Liver (tissue), 9 donors: Measurements from ENCODE around the gene BPTF. TPM values are rescaled to one million over a fixed set of nuclear protein-coding genes. Genes with fewer than 3 reads are reported as not detected.

Experiments
- DNase-seq: peaks from one replicate; pipeline ENCODE4 v3.0.0-alpha.2; 2017; ENCODE audit warnings: low spot score
- H3K27ac ChIP-seq, 2 donors: one replicate each; pipeline ENCODE4 v1.7.0; 2013; ENCODE audit warnings: inconsistent platforms in 2 of 2, low read length in 2 of 2, control low read depth in 1 of 2, low read depth in 1 of 2, mild to moderate bottlenecking in 1 of 2
- H3K27me3 ChIP-seq, 4 donors: one replicate each; pipeline versions ENCODE4 v1.6.1 to v1.7.0; 2013; ENCODE audit warnings: low read length in 3 of 4, inconsistent platforms in 1 of 4, mild to moderate bottlenecking in 1 of 4, moderate library complexity in 1 of 4; ENCODE audit not compliant: control insufficient read depth in 4 of 4, insufficient read depth in 4 of 4
- H3K36me3 ChIP-seq, 4 donors: one replicate each; pipeline versions ENCODE4 v1.6.1 to v1.7.0; 2013; ENCODE audit warnings: low read length in 3 of 4, mild to moderate bottlenecking in 3 of 4, low read depth in 1 of 4, moderate library complexity in 1 of 4; ENCODE audit not compliant: control insufficient read depth in 4 of 4, insufficient read depth in 3 of 4
- H3K4me1 ChIP-seq, 4 donors: one replicate each; pipeline versions ENCODE4 v1.6.1 to v1.7.0; 2013; ENCODE audit warnings: low read length in 3 of 4, mild to moderate bottlenecking in 3 of 4, moderate library complexity in 1 of 4; ENCODE audit not compliant: control insufficient read depth in 4 of 4, insufficient read depth in 4 of 4
- H3K4me3 ChIP-seq, 3 donors: one replicate each; pipeline versions ENCODE4 v1.6.1 to v1.7.0; 2013; ENCODE audit warnings: low read length in 3 of 3, control low read depth in 1 of 3, low read depth in 1 of 3, mild to moderate bottlenecking in 1 of 3
- H3K9ac ChIP-seq, 2 donors: one replicate each; pipeline ENCODE4 v1.7.0; 2013; ENCODE audit warnings: low read length in 2 of 2, mild to moderate bottlenecking in 2 of 2, moderate library complexity in 2 of 2, control low read depth in 1 of 2, low read depth in 1 of 2
- H3K9me3 ChIP-seq, 4 donors: one replicate each; pipeline versions ENCODE4 v1.6.1 to v1.7.0; 2013; ENCODE audit warnings: low read length in 3 of 4; ENCODE audit not compliant: control insufficient read depth in 4 of 4
- EGR1 ChIP-seq, 2 donors: IDR thresholded peaks; 2 replicates each; pipeline ENCODE4 v1.6.1; 2016 to 2018; ENCODE audit warnings: antibody characterized with exemption in 2 of 2, low read depth in 2 of 2
- FOXA1 ChIP-seq: IDR thresholded peaks from 2 replicates; pipeline ENCODE4 v1.6.1; 2016; ENCODE audit warnings: antibody characterized with exemption
- FOXA2 ChIP-seq: IDR thresholded peaks from 2 replicates; pipeline ENCODE4 v1.6.1; 2016; ENCODE audit warnings: antibody characterized with exemption
- GABPA ChIP-seq, 2 donors: IDR thresholded peaks in 1 of 2; conservative IDR thresholded peaks in 1 of 2; 2 replicates each; pipeline ENCODE4 v1.6.1; 2016; ENCODE audit warnings: antibody characterized with exemption in 2 of 2, mild to moderate bottlenecking in 1 of 2, moderate library complexity in 1 of 2
- HNF4A ChIP-seq, 2 donors: conservative IDR thresholded peaks; 2 replicates each; pipeline ENCODE4 v1.6.1; 2016; ENCODE audit warnings: antibody characterized with exemption in 2 of 2, mild to moderate bottlenecking in 2 of 2
- HNF4G ChIP-seq: IDR thresholded peaks from 2 replicates; pipeline ENCODE4 v1.6.1; 2016; ENCODE audit warnings: antibody characterized with exemption
- JUND ChIP-seq, 2 donors: IDR thresholded peaks; 2 replicates each; pipeline ENCODE4 v1.6.1; 2016; ENCODE audit warnings: antibody characterized with exemption in 2 of 2
- NR2F2 ChIP-seq: IDR thresholded peaks from 2 replicates; pipeline ENCODE4 v1.6.1; 2016; ENCODE audit warnings: antibody characterized with exemption
- RAD21 ChIP-seq, 2 donors: IDR thresholded peaks; 2 replicates each; pipeline ENCODE4 v1.6.1; 2016; ENCODE audit warnings: antibody characterized with exemption in 2 of 2, mild to moderate bottlenecking in 2 of 2
- RXRA ChIP-seq, 2 donors: IDR thresholded peaks; 2 replicates each; pipeline ENCODE4 v1.6.1; 2017 to 2018; ENCODE audit warnings: antibody characterized with exemption in 2 of 2, mild to moderate bottlenecking in 1 of 2
- SP1 ChIP-seq: IDR thresholded peaks from 2 replicates; pipeline ENCODE4 v1.6.1; 2018; ENCODE audit warnings: antibody characterized with exemption, mild to moderate bottlenecking
- TAF1 ChIP-seq: conservative IDR thresholded peaks from 2 replicates; pipeline ENCODE4 v1.6.1; 2016; ENCODE audit warnings: antibody characterized with exemption, mild to moderate bottlenecking
- YY1 ChIP-seq: IDR thresholded peaks from 2 replicates; pipeline ENCODE4 v1.6.1; 2016; ENCODE audit warnings: antibody characterized with exemption, mild to moderate bottlenecking
- WGBS: extraction: QIAGEN DNeasy Blood & Tissue Kit; methylation state at CpG from one replicate; pipeline ENCODE4 v1.1.7; 2013; 5-methylcytosine and 5-hydroxymethylcytosine counted together
- polyA plus RNA-seq, 2 donors: library from polyadenylated mRNA; stranded (reverse) in 1 of 2; unstranded in 1 of 2; fragments of 200-250 nt in 1 of 2; fragments of >200 nt in 1 of 2; fragmentation: Nextera tagmentation in 1 of 2; extraction: Ambion mirVana in 1 of 2; gene quantifications; one replicate each; pipeline versions ENCODE4 v1.2.1 to v1.2.3, GENCODE V29; 2013 to 2015
- total RNA-seq, 2 donors: library from RNA; depleted of rRNA; stranded (reverse); fragments of >200 nt; gene quantifications; one replicate each; pipeline ENCODE4 v1.2.3, GENCODE V29; 2014
- TF ChIP-seq, protein P1 (sequence below): IDR thresholded peaks from 2 replicates; pipeline ENCODE4 v1.6.1; 2016; ENCODE audit warnings: antibody characterized with exemption
- TF ChIP-seq, protein P2 (sequence below): fragments of 150-350 bp; IDR thresholded peaks from 2 replicates; pipeline ENCODE4 v1.5.1; 2017; ENCODE audit warnings: improper control_type of control experiment, low read depth, low read length; ENCODE audit not compliant: missing input control
- TF ChIP-seq, protein P3 (sequence below): IDR thresholded peaks from 2 replicates; pipeline ENCODE4 v1.6.1; 2016; ENCODE audit warnings: antibody characterized with exemption
- TF ChIP-seq, protein P4 (sequence below): IDR thresholded peaks from 2 replicates; pipeline ENCODE4 v1.6.1; 2016; ENCODE audit warnings: antibody characterized with exemption
- TF ChIP-seq, protein P5 (sequence below): IDR thresholded peaks from 2 replicates; pipeline ENCODE4 v1.6.1; 2016; ENCODE audit warnings: antibody characterized with exemption, mild to moderate bottlenecking
- donor health status: healthy.
- donor health status: healthy.
- donor health status: healthy.
- donor health status: healthy.
- donor health status: healthy.

The BPTF gene
- total and polyA plus RNA-seq, 4 donors = 8.1 to 51.7 (median 29.5) TPM

DNA sequence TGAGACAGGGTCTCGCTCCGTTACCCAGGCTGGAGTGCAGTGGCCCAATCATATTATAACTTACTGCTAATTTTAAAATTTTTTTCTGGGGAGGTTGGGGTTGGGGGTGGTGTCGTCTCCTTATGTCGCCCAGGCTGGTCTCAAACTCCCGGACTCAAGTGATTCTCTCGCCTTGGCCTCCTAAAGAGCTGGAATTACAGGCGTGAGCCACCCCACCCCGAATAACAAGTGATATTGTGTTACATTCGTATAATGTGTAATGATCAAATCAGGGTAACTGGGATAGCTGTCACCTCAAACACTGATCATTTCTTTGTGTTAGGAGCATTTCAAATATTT is 194.0 kb downstream of the BPTF start:
- TF ChIP-seq FOXA2 (no peak), EGR1 (IDR thresholded peaks at IDR 0.05; ENCODE audit: low read depth in 2 of 2) (no peak), HNF4G (no peak), NR2F2 (no peak), RXRA (IDR thresholded peaks at IDR 0.05) (no peak), JUND (IDR thresholded peaks at IDR 0.05) (no peak), FOXA1 (no peak), YY1 (no peak), HNF4A (conservative IDR thresholded peaks at IDR 0.05) (no peak), TAF1 (no peak), SP1 (no peak), RAD21 (IDR thresholded peaks at IDR 0.05) (no peak)
- TF ChIP-seq, protein P1, sequence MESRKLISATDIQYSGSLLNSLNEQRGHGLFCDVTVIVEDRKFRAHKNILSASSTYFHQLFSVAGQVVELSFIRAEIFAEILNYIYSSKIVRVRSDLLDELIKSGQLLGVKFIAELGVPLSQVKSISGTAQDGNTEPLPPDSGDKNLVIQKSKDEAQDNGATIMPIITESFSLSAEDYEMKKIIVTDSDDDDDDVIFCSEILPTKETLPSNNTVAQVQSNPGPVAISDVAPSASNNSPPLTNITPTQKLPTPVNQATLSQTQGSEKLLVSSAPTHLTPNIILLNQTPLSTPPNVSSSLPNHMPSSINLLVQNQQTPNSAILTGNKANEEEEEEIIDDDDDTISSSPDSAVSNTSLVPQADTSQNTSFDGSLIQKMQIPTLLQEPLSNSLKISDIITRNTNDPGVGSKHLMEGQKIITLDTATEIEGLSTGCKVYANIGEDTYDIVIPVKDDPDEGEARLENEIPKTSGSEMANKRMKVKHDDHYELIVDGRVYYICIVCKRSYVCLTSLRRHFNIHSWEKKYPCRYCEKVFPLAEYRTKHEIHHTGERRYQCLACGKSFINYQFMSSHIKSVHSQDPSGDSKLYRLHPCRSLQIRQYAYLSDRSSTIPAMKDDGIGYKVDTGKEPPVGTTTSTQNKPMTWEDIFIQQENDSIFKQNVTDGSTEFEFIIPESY = no peak
- TF ChIP-seq, protein P2, sequence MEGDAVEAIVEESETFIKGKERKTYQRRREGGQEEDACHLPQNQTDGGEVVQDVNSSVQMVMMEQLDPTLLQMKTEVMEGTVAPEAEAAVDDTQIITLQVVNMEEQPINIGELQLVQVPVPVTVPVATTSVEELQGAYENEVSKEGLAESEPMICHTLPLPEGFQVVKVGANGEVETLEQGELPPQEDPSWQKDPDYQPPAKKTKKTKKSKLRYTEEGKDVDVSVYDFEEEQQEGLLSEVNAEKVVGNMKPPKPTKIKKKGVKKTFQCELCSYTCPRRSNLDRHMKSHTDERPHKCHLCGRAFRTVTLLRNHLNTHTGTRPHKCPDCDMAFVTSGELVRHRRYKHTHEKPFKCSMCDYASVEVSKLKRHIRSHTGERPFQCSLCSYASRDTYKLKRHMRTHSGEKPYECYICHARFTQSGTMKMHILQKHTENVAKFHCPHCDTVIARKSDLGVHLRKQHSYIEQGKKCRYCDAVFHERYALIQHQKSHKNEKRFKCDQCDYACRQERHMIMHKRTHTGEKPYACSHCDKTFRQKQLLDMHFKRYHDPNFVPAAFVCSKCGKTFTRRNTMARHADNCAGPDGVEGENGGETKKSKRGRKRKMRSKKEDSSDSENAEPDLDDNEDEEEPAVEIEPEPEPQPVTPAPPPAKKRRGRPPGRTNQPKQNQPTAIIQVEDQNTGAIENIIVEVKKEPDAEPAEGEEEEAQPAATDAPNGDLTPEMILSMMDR = no peak
- TF ChIP-seq, protein P3, sequence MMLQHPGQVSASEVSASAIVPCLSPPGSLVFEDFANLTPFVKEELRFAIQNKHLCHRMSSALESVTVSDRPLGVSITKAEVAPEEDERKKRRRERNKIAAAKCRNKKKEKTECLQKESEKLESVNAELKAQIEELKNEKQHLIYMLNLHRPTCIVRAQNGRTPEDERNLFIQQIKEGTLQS = no peak
- TF ChIP-seq, protein P4, sequence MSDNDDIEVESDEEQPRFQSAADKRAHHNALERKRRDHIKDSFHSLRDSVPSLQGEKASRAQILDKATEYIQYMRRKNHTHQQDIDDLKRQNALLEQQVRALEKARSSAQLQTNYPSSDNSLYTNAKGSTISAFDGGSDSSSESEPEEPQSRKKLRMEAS = no peak
- Histone ChIP-seq H3K9ac (no peak overlapping the region), H3K4me1 (peaks cover 0 to 14% (median 7%) of the 10 kb centered on the region in 4 donors), H3K36me3 (no peaks in the 10 kb centered on the region), H3K9me3 (no peaks in the 10 kb centered on the region), H3K4me3 (no peak overlapping the region), H3K27ac (peak overlapping the region in 1 of 2 donors; percentile 11), H3K27me3 (no peaks in the 10 kb centered on the region)
- no peak for DNase-seq
- 66% methylated on average over 9 of the region's 9 CpGs for WGBS

DNA sequence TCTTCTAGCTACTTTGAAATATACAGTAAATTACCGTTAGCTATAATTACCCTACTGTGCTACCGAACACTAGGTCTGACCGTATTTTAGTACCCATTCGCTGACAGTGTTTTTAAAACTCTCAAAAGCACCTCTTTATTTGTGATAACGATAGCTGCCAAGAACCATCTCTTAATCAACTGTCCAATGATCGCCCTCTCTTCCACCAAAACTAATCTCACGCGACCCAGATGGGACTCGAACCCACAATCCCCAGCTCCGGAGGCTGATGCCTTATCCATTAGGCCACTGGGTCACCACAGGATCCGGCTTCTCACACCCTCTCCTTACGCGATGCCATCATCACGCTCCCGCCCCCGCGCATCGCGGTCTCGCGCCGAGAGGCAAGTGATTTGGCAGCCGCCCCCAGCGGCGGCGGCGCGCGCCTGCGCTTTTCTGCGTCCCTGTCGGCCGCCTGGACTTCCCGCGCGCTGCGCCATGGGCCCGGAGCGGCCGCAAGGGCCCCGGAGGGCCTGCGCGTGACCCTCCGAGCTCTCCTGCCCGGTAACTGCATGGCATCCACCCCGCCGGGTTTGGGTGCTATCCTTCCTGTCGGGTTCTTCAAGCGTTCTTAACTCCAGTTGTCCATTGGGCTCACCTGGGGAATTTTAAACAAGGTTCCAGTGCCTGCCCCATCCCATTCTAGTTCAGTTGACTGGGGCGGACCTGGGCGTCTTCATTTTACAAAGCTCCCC is 194.5 kb downstream of the BPTF start:
- peak overlapping the region; percentile 73 to 96 for H3K27ac ChIP-seq
- H3K27me3 ChIP-seq = no peaks in the 10 kb centered on the region
- H3K36me3 ChIP-seq = no peaks in the 10 kb centered on the region
- WGBS = under 1% methylated on average over 51 of the region's 51 CpGs
- peaks cover 0 to 14% (median 7%) of the 10 kb centered on the region in 4 donors for H3K4me1 ChIP-seq
- peak; percentile 100 for DNase-seq
- H3K9ac ChIP-seq = peak overlapping the region; percentile 73 to 88
- peak overlapping the region; percentile 64 to 69 (median 69) for H3K4me3 ChIP-seq
- no peaks in the 10 kb centered on the region for H3K9me3 ChIP-seq
- TF ChIP-seq, protein P3 = peak; percentile 100
- TF ChIP-seq, protein P5, sequence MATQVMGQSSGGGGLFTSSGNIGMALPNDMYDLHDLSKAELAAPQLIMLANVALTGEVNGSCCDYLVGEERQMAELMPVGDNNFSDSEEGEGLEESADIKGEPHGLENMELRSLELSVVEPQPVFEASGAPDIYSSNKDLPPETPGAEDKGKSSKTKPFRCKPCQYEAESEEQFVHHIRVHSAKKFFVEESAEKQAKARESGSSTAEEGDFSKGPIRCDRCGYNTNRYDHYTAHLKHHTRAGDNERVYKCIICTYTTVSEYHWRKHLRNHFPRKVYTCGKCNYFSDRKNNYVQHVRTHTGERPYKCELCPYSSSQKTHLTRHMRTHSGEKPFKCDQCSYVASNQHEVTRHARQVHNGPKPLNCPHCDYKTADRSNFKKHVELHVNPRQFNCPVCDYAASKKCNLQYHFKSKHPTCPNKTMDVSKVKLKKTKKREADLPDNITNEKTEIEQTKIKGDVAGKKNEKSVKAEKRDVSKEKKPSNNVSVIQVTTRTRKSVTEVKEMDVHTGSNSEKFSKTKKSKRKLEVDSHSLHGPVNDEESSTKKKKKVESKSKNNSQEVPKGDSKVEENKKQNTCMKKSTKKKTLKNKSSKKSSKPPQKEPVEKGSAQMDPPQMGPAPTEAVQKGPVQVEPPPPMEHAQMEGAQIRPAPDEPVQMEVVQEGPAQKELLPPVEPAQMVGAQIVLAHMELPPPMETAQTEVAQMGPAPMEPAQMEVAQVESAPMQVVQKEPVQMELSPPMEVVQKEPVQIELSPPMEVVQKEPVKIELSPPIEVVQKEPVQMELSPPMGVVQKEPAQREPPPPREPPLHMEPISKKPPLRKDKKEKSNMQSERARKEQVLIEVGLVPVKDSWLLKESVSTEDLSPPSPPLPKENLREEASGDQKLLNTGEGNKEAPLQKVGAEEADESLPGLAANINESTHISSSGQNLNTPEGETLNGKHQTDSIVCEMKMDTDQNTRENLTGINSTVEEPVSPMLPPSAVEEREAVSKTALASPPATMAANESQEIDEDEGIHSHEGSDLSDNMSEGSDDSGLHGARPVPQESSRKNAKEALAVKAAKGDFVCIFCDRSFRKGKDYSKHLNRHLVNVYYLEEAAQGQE = no peak
- peak; percentile 28 for TF ChIP-seq FOXA1
- TF ChIP-seq SP1 = peak; percentile 49
- peak; percentile 99 to 100 for TF ChIP-seq EGR1 (IDR thresholded peaks at IDR 0.05; ENCODE audit: low read depth in 2 of 2)
- TF ChIP-seq HNF4G = no peak
- TF ChIP-seq, protein P1 = peak; percentile 81
- TF ChIP-seq NR2F2 = peak; percentile 87
- peak; percentile 71 for TF ChIP-seq YY1
- peak in 1 of 2 donors; percentile 26 for TF ChIP-seq RAD21 (IDR thresholded peaks at IDR 0.05)
- no peak for TF ChIP-seq TAF1
- peak; percentile 17 to 26 for TF ChIP-seq HNF4A (conservative IDR thresholded peaks at IDR 0.05)
- peak; percentile 23 for TF ChIP-seq FOXA2
- TF ChIP-seq GABPA (IDR thresholded peaks at IDR 0.05 in 1 of 2, conservative IDR thresholded peaks at IDR 0.05 in 1 of 2) = no peak
- no peak for TF ChIP-seq JUND (IDR thresholded peaks at IDR 0.05)
- TF ChIP-seq, protein P4 = peak; percentile 68
